NOMO-1 treated with DMSO at 0.1 percent for 48 hours (cell line): ENCODE results near the gene DMAC2L.
"Not testable (repeated sequence)": the region's sequence is repeated elsewhere in the genome, so short reads cannot be mapped to it uniquely, and the experiment has no call there.

ENCODE experiments used
- DNase-seq: peaks from one replicate; lab custom pipeline; 2025; ENCODE audit not compliant: unreplicated experiment; lab: John Stamatoyannopoulos, UW

Gene DMAC2L, protein sequence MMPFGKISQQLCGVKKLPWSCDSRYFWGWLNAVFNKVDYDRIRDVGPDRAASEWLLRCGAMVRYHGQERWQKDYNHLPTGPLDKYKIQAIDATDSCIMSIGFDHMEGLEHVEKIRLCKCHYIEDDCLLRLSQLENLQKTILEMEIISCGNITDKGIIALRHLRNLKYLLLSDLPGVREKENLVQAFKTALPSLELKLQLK

DNA sequence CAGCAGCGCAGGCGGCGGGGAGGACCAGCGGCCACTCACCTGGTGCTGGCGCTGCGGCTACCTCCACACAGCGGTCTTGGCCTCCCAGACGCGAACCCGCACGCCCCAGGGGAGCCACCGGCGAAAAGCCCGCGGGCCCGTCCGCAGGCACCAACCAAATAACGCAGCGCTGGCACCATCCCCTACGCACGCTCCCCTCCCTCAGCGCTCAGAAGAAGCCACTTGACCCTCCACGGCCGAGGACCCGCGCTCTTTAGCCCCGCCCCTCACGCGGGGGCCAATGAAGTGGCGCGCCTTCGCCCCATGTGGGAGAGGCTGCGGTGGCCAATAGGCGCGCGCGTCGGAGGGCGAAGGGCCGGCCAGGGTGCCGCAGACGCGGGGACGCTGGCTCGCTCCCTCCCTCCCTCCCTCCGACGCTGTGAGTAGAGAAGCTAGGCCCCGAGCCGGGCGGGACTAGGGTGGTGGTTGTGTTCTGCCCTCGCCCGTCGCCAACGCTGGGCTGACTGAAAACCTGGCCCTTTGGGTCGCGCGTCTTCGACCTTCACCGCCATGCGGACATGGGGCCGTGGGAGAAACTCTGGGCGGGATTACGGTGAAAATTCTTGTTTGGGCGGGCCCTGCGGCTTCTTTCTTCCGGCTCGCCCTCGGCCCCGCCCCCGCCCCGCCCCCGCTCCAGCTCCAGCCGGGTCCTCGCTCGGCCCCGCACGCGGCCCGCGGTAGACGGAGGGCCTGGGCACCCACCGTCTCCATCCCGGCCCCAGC, at the start of gene DMAC2L, which contains the start of gene L2HGDH:
DMAC2L (plus strand) TSS at position 353 of the 762 bp plus-strand sequence. CDS start 9,164 bp downstream, outside the sequence.
L2HGDH (minus strand) TSS at position 258 of the 762 bp plus-strand sequence; CDS start at position 179, 79 bp downstream.
- DNase-seq: peak; percentile 91

DNA sequence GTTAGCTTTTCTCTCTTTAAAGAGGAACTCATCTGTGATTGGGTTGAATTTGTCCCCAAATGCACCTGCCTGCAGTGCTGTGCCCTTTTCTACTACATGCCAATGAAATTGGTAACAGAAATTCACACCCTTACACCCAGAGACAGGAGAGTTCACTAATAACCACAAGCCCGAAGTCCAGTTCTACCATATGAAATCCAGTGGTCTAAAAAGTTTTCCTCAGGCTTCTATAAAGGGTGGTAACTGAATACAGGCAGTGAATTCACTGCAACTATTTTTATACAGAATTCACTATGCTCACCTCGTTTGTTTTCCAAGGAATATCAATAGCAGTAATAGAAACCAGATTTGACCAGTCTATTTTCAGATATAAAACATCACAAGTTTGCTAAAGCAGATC, 49.3 kb upstream of the DMAC2L start:
- DNase-seq: no peak

DNA sequence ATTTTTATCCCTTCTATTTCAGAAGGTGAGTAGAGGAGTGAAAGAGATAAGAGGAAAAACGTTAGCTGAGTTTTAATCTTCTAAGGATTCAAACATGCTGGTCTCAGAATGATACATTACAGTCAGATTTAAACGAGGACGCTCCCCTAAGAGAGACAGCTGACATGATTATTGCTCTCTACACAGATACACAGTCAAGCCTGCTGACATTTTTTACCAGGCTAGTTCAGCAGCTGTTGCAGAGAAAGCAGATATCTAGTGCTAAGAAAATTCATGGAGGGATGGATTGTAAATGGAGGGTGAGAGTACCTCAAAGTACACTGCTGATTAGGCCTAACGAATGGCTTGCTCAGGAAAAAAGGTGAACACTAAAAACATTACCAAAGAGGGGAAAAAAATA, 48.8 kb upstream of the DMAC2L start:
- DNase-seq: no peak

DNA sequence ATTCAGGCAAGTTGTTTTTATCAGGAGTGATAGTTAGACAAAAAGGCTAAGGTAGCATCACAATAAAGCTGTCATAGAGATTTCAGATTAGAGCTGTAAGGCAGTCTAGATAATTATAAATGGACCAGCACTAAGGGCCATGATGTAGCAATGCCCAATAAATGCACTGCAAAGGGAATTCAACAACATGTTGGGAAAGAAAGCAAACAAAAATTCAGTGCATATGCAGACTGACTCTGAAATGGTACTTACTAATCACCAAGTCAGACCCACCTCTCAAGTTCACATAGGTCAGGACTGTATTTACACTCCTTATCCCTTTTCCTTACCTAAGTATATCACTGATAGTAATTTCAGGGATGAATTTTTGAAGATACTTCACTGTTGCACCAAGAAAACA, 47.1 kb upstream of the DMAC2L start:
- no peak for DNase-seq

DNA sequence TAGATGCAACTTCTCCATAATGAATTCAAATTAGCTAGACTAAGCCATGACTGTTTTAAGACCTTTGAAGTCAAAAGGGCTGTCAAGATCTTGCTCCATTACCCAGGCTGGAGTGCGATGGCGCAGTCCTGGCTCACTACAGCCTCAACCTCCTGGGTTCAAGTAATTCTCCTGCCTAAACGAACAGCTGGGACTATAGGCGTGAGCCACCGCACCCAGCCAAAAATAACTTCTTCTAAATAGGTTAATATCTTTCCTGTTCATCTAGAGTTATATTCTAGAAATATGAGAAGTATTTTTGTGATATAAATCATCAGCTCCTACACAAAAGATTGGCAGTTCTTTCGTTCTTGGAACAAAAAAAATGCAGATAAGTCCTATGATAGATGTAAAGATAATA, 41.2 kb upstream of the DMAC2L start:
- no peak for DNase-seq

DNA sequence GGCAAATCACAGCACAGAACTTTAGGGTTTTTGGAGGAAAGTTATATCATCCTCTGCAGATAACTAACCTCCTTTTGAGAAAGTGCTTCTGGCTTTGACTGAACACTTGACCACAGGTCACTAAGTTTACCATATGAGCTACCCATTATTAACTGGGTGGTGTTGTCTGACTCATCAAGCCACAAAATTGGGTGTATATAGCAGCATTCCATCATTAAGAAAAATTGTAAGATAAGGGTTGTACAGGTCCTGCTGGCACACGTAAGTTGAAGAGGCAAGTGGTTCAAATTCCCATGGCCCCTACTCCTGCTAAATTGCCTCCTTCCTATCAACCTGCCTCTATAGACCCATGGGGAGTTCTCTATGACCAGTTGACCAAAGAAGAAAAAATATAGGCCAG, 39.6 kb upstream of the DMAC2L start:
- DNase-seq: no peak

DNA sequence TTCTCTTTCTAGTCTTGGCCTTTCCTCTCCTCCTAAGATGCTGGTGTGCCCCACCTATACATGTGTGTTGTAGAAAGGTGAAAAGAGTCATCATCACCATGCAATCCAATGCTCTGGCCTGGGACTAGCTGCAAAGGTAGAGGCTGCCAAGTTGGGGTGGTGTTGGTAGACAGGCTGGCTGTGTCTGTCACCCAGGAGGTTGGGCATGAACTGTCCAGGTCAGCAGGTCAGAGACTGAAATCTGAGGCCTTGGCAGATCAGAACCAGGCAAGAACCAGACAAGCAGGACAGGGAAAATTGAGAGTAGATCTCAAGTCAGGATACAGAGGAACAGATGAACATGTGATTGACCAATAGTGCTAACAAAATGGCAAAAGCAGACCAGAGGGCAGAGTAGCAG, 26.3 kb upstream of the DMAC2L start:
- no peak for DNase-seq

DNA sequence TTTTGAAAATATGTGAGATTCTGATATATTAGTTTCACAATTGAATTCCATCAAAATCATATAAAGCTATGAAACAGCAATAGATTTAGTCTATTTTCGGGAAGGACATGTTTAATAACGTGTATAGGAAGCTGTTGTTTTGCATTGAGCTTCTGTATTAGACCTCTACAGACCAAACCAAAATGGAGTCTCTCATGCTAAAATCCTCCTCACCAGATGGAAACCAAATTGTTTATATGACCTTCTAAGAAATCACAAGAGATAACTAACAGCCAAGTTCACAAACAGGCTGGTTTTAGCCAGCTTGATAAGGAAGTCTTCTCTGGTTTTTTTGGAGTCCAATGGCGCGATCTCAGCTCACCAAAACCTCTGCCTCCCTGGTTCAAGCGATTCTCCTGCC, 24.0 kb upstream of the DMAC2L start:
- DNase-seq: no peak

DNA sequence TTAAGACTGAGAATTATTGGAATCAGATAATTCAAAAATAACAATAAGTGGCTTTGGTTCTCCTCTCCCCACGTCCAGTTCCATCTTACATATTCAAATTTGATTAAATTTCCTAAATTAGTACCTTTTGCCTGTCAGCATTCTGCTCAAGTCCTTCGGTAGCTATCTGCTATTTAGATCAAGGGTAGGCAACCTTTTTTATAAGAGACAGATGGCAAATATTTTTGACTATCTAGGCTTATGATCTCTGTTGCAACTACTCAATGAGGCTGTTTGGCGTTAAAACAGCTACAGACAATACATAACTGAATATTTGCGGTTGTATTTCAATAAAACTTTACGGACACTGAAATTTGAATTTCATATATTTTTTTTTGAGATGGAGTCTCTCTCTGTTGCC, 21.8 kb upstream of the DMAC2L start:
- no peak for DNase-seq

DNA sequence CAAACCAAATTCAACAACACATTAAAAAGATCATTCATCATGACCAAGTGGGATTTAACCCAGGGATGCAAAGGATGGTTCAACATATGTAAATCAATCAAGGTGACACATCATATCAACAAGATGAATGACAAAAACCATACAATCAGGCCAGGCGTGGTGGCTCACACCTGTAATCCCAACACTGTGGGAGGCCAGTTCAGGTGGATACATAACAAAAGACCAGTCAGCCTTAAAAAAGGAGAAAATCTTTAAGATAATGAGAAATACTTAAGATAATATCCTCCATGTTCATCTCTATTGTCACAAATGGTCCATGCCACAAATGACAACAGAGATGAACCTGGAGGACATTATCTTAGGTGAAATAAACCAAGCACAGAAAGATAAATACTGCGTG, 12.5 kb upstream of the DMAC2L start:
- DNase-seq: no peak

DNA sequence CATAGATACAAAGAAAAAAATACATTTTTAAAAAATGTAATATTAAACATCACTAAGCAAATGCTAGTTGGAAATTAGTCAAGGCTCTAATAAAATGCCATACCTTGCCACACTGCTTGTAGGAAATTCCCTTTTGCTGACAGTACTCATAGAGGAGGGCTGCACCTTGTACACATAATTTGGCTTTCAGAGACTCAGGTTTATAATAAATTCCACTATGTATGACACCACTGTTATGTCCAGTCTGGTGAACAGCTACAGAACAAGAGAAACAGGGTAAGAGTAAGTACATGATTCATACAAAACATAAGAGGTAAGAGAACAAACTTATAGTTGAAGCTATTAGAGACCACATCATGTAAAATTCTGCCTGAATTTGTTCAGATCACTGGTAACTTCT, 10.2 kb upstream of the DMAC2L start:
- no peak for DNase-seq

DNA sequence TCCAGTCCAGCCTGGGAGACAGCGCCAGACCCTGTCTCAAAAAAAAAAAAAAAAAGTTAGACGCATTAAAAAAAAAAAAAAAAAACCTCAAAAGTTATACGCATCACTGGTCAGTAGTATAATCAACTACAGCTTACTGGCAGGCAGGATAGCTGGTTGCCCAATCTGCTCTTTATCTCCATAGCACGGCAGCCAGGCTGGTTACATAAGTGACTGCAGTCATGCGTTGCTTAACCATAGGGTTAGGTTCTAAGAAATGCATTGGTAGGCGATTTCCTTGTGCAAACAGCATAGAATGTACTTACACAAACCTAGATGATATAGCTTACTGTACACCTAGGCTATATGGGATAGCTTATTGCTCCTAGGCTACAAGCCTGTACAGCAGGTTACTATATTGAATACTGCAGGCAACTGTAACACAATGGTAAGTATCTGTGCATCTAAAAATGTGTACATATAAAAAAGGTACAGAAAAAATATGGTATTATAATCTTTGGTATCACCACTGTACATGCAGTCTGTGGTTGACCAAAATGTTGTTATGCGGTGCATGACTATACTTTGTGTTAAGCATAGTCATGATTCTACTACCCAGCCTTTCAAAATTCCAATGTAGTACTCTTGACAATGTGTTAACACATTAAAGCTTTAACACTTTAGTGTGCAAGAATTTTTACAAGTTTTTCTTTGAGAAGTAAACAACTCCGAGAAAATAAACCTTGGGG, 8.2 kb upstream of the DMAC2L start:
- peak; percentile 91 for DNase-seq

DNA sequence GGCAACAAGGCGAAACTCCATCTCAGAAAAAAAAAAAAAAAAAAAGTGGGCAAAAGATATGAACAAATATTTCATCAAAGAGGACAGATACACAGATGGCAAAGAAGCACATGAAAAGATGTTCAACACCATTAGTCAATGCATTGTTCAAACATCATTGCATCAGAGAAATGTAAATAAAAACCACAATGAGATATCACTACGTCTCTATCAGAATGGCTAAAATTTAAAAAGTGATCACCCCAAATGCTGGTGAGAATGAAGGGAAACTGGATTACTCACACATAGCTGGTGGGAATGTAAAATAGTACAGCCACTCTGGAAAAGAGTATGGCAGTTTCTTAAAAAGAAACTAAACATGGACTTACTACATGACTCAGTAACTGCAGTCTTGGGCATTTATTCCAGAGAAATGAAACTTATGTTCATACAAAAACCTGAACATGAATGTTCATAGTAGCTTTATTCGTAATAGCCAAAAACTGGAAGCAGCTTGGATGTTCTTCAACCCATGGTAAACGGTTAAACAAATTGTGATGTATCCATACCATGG, 3.7 kb upstream of the DMAC2L start:
- DNase-seq: no peak

DNA sequence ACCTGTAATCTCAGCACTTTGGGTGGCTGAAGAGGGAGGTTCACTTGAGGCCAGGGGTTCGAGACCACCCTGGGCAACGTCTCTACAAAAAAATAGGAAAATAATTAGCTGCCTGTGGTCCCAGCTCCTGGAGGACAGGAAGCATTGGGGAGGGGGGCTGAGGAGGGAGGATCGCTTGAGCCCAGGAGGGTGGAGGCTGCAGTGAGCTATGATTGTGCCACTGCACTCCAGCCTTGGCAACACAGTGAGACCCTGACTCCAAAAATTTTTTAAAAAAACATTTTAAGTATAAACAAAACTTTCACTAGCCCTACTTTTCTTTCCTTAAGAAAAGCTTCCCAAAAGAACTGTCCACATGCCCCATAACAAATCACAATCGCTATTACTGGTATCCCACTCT, 1.7 kb upstream of the DMAC2L start:
- DNase-seq: no peak

DNA sequence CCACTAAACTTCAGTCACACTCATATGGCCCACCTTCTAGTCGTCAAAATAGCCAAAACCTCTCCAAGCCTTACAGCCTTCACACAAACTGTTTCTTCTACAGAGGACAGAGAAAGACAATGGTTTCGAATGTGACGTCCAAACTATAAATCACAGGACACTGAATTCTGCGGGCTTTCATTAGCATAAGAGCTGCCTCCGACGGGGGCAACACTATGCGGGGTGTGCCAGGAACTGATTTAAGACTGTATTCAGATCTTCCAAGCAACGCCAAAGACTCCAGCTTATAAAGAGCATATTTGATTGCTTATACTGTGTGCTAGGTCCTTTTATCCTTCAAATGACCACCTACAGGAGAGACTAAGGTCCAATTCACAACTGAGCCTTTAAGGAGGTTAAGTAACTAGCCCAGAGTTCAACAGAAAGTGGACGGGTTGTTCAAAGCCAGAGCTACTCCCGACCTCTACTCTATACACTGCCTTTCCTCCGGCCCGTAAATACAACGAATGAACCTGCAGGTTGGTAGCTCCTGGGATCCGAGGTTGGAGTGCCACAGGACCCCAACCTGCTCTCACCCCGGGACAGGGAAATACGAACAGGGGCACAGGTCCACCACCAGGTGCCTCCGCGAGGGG, 670 bp upstream of the DMAC2L start:
- peak; percentile 54 for DNase-seq

DNA sequence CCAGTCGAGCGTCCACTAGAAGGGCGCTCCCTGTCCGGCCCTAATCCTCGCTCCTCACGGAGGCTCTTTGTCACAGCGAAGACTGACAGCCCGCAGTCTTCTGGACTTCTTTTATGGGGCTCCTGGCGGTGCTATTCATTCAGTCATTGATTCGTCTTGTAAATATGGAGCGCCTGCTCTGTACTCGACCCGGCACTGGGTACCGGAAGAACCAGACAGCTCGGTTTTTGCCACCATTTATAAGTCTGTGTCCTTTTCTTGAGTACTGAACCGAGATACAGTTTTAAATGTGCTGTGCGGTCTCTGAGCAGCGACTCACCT, 570 bp downstream of the DMAC2L start:
- DNase-seq: peak; percentile 52

DNA sequence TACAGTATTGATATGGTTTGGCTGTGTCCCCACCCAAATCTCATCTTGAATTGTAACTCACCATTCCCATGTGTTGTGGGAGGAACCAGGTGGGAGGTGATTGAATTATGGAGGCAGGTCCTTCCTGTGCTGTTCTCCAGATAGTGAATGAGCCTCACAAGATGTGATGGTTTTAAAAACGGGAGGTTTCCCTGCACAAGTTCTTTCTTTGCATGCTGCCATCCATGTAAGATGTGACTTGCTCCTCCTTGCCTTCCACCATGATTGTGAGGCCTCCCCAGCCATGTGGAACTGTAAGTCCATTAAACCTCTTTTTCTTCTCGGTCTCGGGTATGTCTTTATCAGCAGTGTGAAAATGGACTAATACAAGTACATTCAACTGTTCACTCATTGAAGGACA, 2.0 kb downstream of the DMAC2L start:
- not testable (repeated sequence) for DNase-seq

DNA sequence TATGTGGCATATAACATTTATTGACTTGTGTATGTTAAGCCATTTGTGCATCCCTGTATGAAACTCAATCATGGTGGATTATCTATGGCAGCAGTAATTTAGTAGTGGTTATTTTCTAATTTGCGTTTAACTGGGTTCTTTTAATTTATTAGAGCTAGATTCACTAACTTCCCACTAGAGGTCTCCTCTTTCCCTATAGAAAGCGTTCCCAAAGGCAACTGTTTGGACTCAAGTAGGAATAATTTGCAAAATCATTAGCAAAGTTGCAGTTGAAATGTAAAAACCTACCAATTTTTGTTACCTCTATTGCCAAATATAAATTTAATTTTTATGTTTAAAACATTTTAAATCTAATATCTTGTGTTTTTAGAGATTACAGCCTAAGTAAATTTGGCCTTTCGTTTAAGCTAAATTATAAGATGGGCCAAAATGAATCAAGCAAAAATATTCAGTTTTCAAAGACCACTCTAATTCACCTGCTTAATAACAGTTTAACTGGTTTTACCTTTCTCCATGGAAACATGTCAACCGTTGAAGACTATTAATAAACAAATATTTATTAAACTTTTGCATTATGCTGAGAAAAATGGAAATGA, 6.0 kb downstream of the DMAC2L start:
- DNase-seq: no peak

DNA sequence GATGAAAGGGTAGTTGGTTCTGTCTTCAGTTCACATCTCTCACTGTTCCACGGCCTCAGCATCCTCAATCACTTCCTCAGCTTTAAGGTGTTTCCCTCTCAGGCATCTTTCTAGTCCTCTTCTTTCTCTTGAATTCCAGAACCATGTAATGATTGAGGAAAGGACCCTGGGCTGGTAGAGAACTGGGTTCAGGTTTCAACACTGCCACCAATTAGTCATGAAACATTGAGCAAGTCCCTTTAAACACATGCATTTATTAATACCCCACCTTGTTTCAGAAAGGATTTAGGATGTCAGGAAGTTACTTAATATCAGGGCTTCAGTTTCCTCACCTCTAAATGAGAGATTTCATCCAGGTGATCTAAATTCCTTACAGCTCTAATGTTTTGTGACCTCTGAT, 7.2 kb downstream of the DMAC2L start:
- DNase-seq: no peak

DNA sequence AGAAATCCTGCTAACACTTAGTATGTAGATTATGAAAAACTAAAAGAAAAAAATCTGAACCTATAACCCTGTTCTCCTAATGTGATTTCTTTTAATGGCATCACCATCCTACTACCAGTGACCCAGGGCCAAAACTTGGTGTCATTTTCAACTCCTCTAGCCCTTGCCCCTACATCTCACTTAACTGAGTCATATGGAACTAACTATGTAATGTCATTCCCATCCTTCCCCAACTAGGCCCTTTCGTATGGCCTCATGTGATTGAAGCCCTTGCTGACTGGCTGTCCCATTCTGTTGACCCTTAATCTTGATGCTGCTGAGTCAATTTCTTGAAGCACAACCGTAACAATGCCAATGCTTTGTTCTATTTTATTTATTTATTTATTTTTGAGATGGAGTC, 7.6 kb downstream of the DMAC2L start:
- DNase-seq: no peak

DNA sequence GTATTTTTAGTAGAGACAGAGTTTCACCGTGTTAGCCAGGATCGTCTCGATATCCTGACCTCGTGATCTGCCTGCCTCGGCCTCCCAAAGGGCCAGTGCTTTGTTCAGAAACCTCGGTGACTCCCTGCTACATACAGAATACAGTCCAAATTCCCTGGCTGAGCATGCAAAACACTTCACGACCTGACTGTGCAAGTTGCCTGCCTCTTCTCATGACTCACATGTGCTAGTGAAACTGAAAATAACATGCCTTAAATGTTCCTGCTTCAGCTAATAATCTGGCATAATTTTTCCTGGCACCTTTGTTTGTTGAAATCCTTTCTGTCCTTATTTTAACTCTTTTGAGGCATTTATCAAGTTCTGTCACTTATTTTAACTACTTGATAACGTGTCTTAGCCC, 8.2 kb downstream of the DMAC2L start:
- DNase-seq: no peak
